ENCODE data around the gene VIT.

- TF ChIP-seq, protein P1, sequence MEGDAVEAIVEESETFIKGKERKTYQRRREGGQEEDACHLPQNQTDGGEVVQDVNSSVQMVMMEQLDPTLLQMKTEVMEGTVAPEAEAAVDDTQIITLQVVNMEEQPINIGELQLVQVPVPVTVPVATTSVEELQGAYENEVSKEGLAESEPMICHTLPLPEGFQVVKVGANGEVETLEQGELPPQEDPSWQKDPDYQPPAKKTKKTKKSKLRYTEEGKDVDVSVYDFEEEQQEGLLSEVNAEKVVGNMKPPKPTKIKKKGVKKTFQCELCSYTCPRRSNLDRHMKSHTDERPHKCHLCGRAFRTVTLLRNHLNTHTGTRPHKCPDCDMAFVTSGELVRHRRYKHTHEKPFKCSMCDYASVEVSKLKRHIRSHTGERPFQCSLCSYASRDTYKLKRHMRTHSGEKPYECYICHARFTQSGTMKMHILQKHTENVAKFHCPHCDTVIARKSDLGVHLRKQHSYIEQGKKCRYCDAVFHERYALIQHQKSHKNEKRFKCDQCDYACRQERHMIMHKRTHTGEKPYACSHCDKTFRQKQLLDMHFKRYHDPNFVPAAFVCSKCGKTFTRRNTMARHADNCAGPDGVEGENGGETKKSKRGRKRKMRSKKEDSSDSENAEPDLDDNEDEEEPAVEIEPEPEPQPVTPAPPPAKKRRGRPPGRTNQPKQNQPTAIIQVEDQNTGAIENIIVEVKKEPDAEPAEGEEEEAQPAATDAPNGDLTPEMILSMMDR (IDR thresholded peaks at IDR 0.05 in 8 of 11, conservative IDR thresholded peaks at IDR 0.05 in 3 of 11) = no peak
- no peak for TF ChIP-seq POLR2AphosphoS5 (IDR thresholded peaks at IDR 0.05)
- TF ChIP-seq POLR2A (IDR thresholded peaks at IDR 0.05) = no peak
Observed at GRCh38 chr2:36708041-36708741, 11.7 kb downstream of the VIT start.

Data from spleen (tissue), 7 donors.